HepG2 (cell line): Measurements from ENCODE around the gene PDGFB. TPM values are rescaled to one million over a fixed set of nuclear protein-coding genes. Genes with fewer than 3 reads are reported as not detected.

Experiments used
- ATAC-seq: fragments of 200-7000 bp; cut with Tn5 transposase; 3 replicates; pipeline ENCODE4 v1.9.1; 2020; ENCODE audit warnings: mild to moderate bottlenecking, moderate library complexity
- BruUV-seq: library from RNA; stranded (reverse); fragments of 400-500 nt; replicated peaks from 2 replicates; lab custom pipeline; 2021; lab: Mats Ljungman, UMichigan
- CTCF ChIA-PET: fragments of 300-600 bp; formaldehyde crosslinking; extraction: SDS; loops from one replicate; lab custom pipeline; 2021; ENCODE audit warnings: low total read pairs, inconsistent platforms, low intra/inter-chr PET ratio; lab: Yijun Ruan, JAX
- POLR2A ChIA-PET: fragments of 350-600 bp; sonication (Branson Sonifier 250); formaldehyde crosslinking; loops from one replicate; lab custom pipeline; 2020; ENCODE audit warnings: antibody characterized with exemption, inconsistent platforms; lab: Yijun Ruan, JAX
- DNase-seq: peaks from one replicate; pipeline ENCODE4 v3.0.0-alpha.2; 2015; ENCODE audit warnings: low spot score
- FAIRE-seq: peaks from 3 replicates; lab custom pipeline; 2011; peaks lifted over from hg19 to GRCh38; lab: Jason Lieb, UNC
- H2AFZ ChIP-seq: one replicate; pipeline ENCODE4 v1.6.1; 2011; ENCODE audit warnings: low read length, inconsistent platforms
- H3K27ac ChIP-seq: fragments of 300-600 bp; 3 replicates; pipeline ENCODE4 v1.8.0; 2011; ENCODE audit warnings: mixed run types, mild to moderate bottlenecking, mixed read lengths, low read length, inconsistent platforms; ENCODE audit not compliant: insufficient read depth; ENCODE audit errors: extremely low read length
- H3K27me3 ChIP-seq, 2 experiments: fragments of 200-600 bp in 1 of 2; 2 replicates in 1 of 2; 3 replicates in 1 of 2; pipeline versions ENCODE4 v1.6.0 to v1.8.0; 2011; ENCODE audit warnings: low read length in 2 of 2, mild to moderate bottlenecking in 2 of 2, moderate library complexity in 2 of 2, inconsistent platforms in 1 of 2; ENCODE audit not compliant: insufficient read depth in 2 of 2, control insufficient read depth in 1 of 2
- H3K36me3 ChIP-seq, 2 experiments: fragments of 200-600 bp in 1 of 2; replicated peaks in 1 of 2; 2 replicates in 1 of 2; 3 replicates in 1 of 2; pipeline versions ENCODE4 v1.5.1 to v1.8.0; 2011; ENCODE audit warnings: low read length in 2 of 2, inconsistent platforms in 1 of 2; ENCODE audit not compliant: insufficient read depth in 2 of 2, control insufficient read depth in 1 of 2
- H3K4me1 ChIP-seq: 2 replicates; pipeline ENCODE4 v1.5.1; 2012; ENCODE audit warnings: low read length, inconsistent platforms; ENCODE audit not compliant: insufficient read depth
- H3K4me2 ChIP-seq: 2 replicates; pipeline ENCODE4 v1.6.0; 2011; ENCODE audit warnings: low read depth, low read length, inconsistent platforms
- H3K4me3 ChIP-seq, 3 experiments: fragments of 200-600 bp in 1 of 3; sonication (generic), shearing (Covaris generic) in 1 of 3; replicated peaks in 1 of 3; 2 replicates each; pipeline ENCODE4 v1.5.1; 2011 to 2016; ENCODE audit warnings: low read length in 3 of 3, inconsistent platforms in 2 of 3, low read depth in 2 of 3, mild to moderate bottlenecking in 2 of 3, control low read depth in 1 of 3, mixed read lengths in 1 of 3; ENCODE audit not compliant: insufficient read depth in 1 of 3
- H3K79me2 ChIP-seq: one replicate; pipeline ENCODE4 v1.6.1; 2011; ENCODE audit warnings: low read length, inconsistent platforms; ENCODE audit not compliant: insufficient read depth
- H3K9ac ChIP-seq: 2 replicates; pipeline ENCODE4 v1.6.0; 2011; ENCODE audit warnings: mild to moderate bottlenecking, low read depth, low read length, inconsistent platforms; ENCODE audit not compliant: insufficient read depth
- H3K9me3 ChIP-seq: 2 replicates; pipeline ENCODE4 v1.5.1; 2012; ENCODE audit warnings: mild to moderate bottlenecking, low read length
- H4K20me1 ChIP-seq: 2 replicates; pipeline ENCODE4 v1.6.0; 2011; ENCODE audit warnings: inconsistent platforms, mild to moderate bottlenecking, low read length, moderate library complexity; ENCODE audit not compliant: insufficient read depth
- ARNT2 ChIP-seq: sonication (generic); formaldehyde crosslinking; IDR thresholded peaks from 2 replicates; pipeline ENCODE4 v1.8.0; 2022; ENCODE audit warnings: mild to moderate bottlenecking, low read depth, missing genetic modification reagents, moderate library complexity
- GATA4 ChIP-seq: sonication (generic); IDR thresholded peaks from 2 replicates; pipeline ENCODE4 v1.6.1; 2016; ENCODE audit warnings: antibody characterized with exemption, low read depth, borderline replicate concordance
- GTF2F1 ChIP-seq: fragments of 150-350 bp; IDR thresholded peaks from 2 replicates; pipeline ENCODE4 v1.6.1; 2014; ENCODE audit warnings: low read length
- NR2F2 ChIP-seq: IDR thresholded peaks from 2 replicates; pipeline ENCODE4 v1.6.1; 2012; ENCODE audit warnings: low read depth, inconsistent platforms, borderline replicate concordance
- YY1 ChIP-seq: IDR thresholded peaks from 2 replicates; pipeline ENCODE4 v1.6.1; 2011; ENCODE audit warnings: low read length, low read depth, moderate library complexity, mild to moderate bottlenecking; ENCODE audit not compliant: insufficient read depth, insufficient replicate concordance
- ZFP36 ChIP-seq: fragments of 150-350 bp; IDR thresholded peaks from 2 replicates; pipeline ENCODE4 v1.6.1; 2018; ENCODE audit warnings: borderline replicate concordance, low read length, low read depth; ENCODE audit not compliant: partially characterized antibody
- ZFP41 ChIP-seq: sonication (generic); formaldehyde crosslinking; IDR thresholded peaks from 2 replicates; pipeline ENCODE4 v1.4.0; 2020; ENCODE audit warnings: mild to moderate bottlenecking, missing genetic modification reagents, borderline replicate concordance
- ZNF383 ChIP-seq: sonication (generic); formaldehyde crosslinking; IDR thresholded peaks from 2 replicates; pipeline ENCODE4 v1.4.0; 2020; ENCODE audit warnings: missing genetic modification reagents, mild to moderate bottlenecking, borderline replicate concordance
- ZNF839 ChIP-seq: sonication (generic); formaldehyde crosslinking; IDR thresholded peaks from 2 replicates; pipeline ENCODE4 v1.4.0; 2020; ENCODE audit warnings: missing genetic modification reagents, mild to moderate bottlenecking, borderline replicate concordance
- WGBS: methylation state at CpG from one replicate; pipeline ENCODE4 v1.1.6; 2017; ENCODE audit warnings: low lambda C conversion rate; 5-methylcytosine and 5-hydroxymethylcytosine counted together
- in situ Hi-C: cut with HindIII; loops from 2 replicates; pipeline ENCODE4 v1.10.0; 2017; ENCODE audit warnings: low pct_unique_long_range_greater_than_20kb; ENCODE audit not compliant: extremely low pct_ligation_motif_present
- intact Hi-C: fragments of 100-400 bp; cut with micrococcal nuclease; formaldehyde crosslinking; loops from one replicate; pipeline ENCODE4 v1.10.0; 2022; ENCODE audit not compliant: unreplicated experiment
- polyA plus RNA-seq, 8 experiments: library from polyadenylated mRNA; depleted of rRNA in 3 of 8; stranded (reverse) in 7 of 8; unstranded in 1 of 8; fragments of >200 nt; fragmentation: Illumina TruSeq in 4 of 8; extraction: Trizol in 4 of 8; gene quantifications; 2 replicates each; pipeline versions ENCODE4 v1.2.1 to v1.2.3, GENCODE V29; 2011 to 2016; ENCODE audit warnings: low read depth in 4 of 8, missing spikeins in 1 of 8, mixed read lengths in 1 of 8; ENCODE audit not compliant: insufficient read depth in 1 of 8
- total RNA-seq, 5 experiments: library from RNA; depleted of rRNA; stranded (reverse); fragments of >200 nt; fragmentation: Illumina TruSeq; extraction: Trizol; gene quantifications; 2 replicates each; pipeline ENCODE4 v1.2.3, GENCODE V29; 2016; ENCODE audit warnings: low read depth in 1 of 5
- TF ChIP-seq, protein P1 (sequence below): sonication (generic); formaldehyde crosslinking; IDR thresholded peaks from 2 replicates; pipeline ENCODE4 v1.4.0; 2020; ENCODE audit warnings: missing genetic modification reagents, borderline replicate concordance

Gene PDGFB
- total and polyA plus RNA-seq, 2 of the 13 experiments (the other 11 are each of a cell fraction or from before 2014, with no cell fraction given): 1.4 to 10.1 TPM

GRCh38 chr22:39284983-39285382 is 40.2 kb upstream of the PDGFB start:
- Histone ChIP-seq H3K36me3 (no peaks in the 10 kb centered on the region), H3K27ac (no peak overlapping the region), H4K20me1 (no peaks in the 10 kb centered on the region), H3K27me3 (peaks cover 3 to 10% of the 10 kb centered on the region in 2 experiments), H3K4me2 (no peak overlapping the region), H3K4me3 (no peak overlapping the region), H3K9ac (no peak overlapping the region), H3K9me3 (0 out of 2 replicates have a peak, but pooled peaks cover 6% of the 10 kb centered on the region), H3K79me2 (no peaks in the 10 kb centered on the region), H3K4me1 (peaks cover 73% of the 10 kb centered on the region), H2AFZ (no peak overlapping the region)
- TF ChIP-seq NR2F2: no peak
- peak; percentile 46 for TF ChIP-seq YY1
- DNase-seq (no peak), FAIRE-seq (no peak), ATAC-seq (no peak)
- intact Hi-C loops: no loop called here
- WGBS: 67% methylated on average over 3 of the region's 3 CpGs
- POLR2A ChIA-PET: no interaction called here
- no TSS peak for BruUV-seq
- in situ Hi-C loops: no loop called here
- CTCF ChIA-PET: no interaction called here

DNA sequence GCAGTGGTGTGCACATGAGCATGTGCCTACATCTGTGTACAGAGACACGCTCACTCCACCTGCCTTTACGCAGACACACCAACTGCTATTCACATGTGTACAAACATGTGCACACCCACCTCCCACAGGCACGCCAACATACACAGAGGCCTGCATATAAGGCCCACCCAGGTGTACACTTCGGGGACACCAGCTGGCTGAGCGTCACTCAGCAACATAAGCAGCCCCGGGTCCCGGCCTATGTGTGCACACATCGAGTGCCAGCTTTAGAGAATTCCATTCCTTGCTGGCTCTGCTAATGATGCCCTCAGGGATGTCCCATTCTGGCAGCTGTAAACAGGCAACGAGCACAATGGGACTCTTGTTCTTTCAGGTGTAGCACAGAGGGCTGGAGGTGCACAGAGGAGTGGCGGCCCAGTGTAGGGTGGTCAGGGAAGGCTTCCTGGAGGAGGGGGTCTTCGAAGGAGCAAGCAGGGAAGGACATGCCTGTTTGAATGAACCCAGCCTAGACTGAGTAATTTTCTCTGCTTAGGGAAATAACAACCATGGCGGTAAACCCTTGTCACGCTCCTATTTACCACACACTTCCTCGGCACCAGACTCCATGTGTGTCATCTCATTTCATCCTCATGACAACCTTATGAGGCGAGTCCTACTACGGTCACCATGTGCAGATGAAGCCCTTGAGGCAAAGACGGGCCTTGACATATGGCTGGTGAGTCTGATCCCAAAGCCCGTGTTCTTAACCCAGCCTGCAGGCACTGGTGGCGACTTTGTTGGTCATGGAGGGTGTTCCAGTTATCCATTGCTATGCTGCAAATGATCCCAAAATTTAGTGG is 39.6 kb upstream of the PDGFB start:
- peaks cover 73% of the 10 kb centered on the region for H3K4me1 ChIP-seq
- in situ Hi-C loops (no loop called here), intact Hi-C loops (no loop called here)
- H2AFZ ChIP-seq: no peak overlapping the region
- WGBS: 76% methylated on average over 18 of the region's 19 CpGs
- no peaks in the 10 kb centered on the region for H4K20me1 ChIP-seq
- no peaks in the 10 kb centered on the region for H3K79me2 ChIP-seq
- no peaks in the 10 kb centered on the region for H3K36me3 ChIP-seq
- CTCF ChIA-PET: no interaction called here
- H3K4me2 ChIP-seq: peak overlapping the region; percentile 81; the same call in 1 of the 2 replicates
- no peak overlapping the region for H3K9ac ChIP-seq
- POLR2A ChIA-PET: interaction anchor here (0.7 to 3.2 kb wide), 7 partner anchors 8 to 43 kb away, joined by 3 to 18 read pairs (median 4); partner anchors contain the start of genes PDGFB and RPL3
- no peak overlapping the region for H3K4me3 ChIP-seq
- peaks cover 3 to 7% of the 10 kb centered on the region in 2 experiments; a peak in 3 of 5 replicates for H3K27me3 ChIP-seq
- H3K27ac ChIP-seq: no peak overlapping the region
- no peak for FAIRE-seq
- BruUV-seq: no TSS peak
- peak; percentile 38 for DNase-seq
- ATAC-seq: no peak; the same call in 2 of the 3 replicates
- H3K9me3 ChIP-seq: 0 out of 2 replicates have a peak, but pooled peaks cover 6% of the 10 kb centered on the region
- TF ChIP-seq GTF2F1: no peak
- peak; percentile 78 for TF ChIP-seq ZFP36
- no peak for TF ChIP-seq ARNT2 (CRISPR knock-in tag)
- TF ChIP-seq, protein P1, sequence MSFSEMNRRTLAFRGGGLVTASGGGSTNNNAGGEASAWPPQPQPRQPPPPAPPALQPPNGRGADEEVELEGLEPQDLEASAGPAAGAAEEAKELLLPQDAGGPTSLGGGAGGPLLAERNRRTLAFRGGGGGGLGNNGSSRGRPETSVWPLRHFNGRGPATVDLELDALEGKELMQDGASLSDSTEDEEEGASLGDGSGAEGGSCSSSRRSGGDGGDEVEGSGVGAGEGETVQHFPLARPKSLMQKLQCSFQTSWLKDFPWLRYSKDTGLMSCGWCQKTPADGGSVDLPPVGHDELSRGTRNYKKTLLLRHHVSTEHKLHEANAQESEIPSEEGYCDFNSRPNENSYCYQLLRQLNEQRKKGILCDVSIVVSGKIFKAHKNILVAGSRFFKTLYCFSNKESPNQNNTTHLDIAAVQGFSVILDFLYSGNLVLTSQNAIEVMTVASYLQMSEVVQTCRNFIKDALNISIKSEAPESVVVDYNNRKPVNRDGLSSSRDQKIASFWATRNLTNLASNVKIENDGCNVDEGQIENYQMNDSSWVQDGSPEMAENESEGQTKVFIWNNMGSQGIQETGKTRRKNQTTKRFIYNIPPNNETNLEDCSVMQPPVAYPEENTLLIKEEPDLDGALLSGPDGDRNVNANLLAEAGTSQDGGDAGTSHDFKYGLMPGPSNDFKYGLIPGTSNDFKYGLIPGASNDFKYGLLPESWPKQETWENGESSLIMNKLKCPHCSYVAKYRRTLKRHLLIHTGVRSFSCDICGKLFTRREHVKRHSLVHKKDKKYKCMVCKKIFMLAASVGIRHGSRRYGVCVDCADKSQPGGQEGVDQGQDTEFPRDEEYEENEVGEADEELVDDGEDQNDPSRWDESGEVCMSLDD (CRISPR knock-in tag): no peak
- TF ChIP-seq ZNF383: no peak
- no peak for TF ChIP-seq ZFP41 (CRISPR knock-in tag)
- TF ChIP-seq GATA4: no peak
- TF ChIP-seq ZNF839: 0 out of 2 replicates have a peak, but pooled peaks have one; percentile 25
